Fibroblast of pulmonary artery (primary cell): ENCODE results near the gene TDRD9.

ENCODE experiments used
- DNase-seq: peaks from one replicate; pipeline ENCODE4 v3.0.0-alpha.2; 2010; ENCODE audit warnings: low read depth
- H3K4me3 ChIP-seq: replicated peaks from 2 replicates; pipeline ENCODE4 v1.5.1; 2011; ENCODE audit warnings: low read depth, mild to moderate bottlenecking, control low read depth, low read length, moderate library complexity
- TF ChIP-seq, protein P1 (sequence below): IDR thresholded peaks from 2 replicates; pipeline ENCODE4 v1.5.1; 2011; ENCODE audit warnings: mild to moderate bottlenecking, control low read depth, low read length, inconsistent platforms; ENCODE audit errors: missing control alignments

The TDRD9 gene

DNA sequence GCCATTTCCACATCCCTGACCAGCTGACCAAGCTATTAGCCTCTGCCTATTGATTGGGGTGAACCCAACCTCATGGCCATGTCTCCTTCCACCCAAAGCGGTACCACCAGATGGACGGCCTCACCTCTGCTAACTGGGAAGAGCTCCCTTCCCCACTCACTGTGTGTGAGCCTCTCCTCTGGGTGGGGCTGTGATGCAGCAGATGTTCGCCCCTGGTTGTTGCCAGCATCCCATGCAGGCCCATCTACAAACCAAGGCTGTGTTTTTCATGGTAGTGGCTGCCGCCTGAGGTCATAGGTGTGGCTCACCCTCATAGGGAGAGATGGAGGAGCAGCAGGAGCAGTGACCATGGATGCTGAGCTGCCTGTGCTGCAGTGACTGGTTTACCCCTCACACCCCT lies 61.7 kb downstream of the TDRD9 start:
- no peak for DNase-seq
- TF ChIP-seq, protein P1, sequence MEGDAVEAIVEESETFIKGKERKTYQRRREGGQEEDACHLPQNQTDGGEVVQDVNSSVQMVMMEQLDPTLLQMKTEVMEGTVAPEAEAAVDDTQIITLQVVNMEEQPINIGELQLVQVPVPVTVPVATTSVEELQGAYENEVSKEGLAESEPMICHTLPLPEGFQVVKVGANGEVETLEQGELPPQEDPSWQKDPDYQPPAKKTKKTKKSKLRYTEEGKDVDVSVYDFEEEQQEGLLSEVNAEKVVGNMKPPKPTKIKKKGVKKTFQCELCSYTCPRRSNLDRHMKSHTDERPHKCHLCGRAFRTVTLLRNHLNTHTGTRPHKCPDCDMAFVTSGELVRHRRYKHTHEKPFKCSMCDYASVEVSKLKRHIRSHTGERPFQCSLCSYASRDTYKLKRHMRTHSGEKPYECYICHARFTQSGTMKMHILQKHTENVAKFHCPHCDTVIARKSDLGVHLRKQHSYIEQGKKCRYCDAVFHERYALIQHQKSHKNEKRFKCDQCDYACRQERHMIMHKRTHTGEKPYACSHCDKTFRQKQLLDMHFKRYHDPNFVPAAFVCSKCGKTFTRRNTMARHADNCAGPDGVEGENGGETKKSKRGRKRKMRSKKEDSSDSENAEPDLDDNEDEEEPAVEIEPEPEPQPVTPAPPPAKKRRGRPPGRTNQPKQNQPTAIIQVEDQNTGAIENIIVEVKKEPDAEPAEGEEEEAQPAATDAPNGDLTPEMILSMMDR: no peak
- H3K4me3 ChIP-seq: no peak overlapping the region

DNA sequence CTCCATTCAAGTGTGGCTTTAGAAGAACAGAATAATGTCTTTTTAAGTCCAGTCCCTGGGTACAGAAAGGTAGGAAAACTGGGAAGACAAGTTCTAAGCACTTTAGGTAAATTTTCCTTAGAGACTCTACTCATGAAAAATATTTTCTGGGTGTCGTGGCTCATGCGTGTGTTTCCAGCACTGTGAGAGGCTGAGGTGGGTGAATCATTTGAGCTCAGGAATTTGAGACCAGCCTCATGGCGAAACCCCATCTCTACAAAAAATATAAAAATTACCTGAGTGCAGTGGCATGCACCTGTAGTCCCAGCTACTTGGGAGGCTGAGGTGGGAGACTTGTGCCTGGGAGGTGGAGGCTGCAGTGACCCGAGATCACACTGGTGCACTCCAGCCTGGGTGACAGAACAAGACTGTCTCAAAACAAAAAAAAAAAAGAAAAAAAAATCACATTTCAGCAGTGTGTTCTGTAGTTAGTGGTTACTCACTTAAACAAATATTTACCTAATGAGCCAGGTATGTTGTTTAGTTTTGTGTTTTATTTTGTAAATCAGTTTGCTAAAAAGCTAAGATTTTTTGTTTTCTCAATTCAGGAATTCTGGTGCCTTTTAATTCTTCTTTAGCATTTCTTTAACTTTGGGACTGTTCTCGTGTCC lies 66.4 kb downstream of the TDRD9 start:
- TF ChIP-seq, protein P1: no peak
- H3K4me3 ChIP-seq: no peak overlapping the region
- no peak for DNase-seq

DNA sequence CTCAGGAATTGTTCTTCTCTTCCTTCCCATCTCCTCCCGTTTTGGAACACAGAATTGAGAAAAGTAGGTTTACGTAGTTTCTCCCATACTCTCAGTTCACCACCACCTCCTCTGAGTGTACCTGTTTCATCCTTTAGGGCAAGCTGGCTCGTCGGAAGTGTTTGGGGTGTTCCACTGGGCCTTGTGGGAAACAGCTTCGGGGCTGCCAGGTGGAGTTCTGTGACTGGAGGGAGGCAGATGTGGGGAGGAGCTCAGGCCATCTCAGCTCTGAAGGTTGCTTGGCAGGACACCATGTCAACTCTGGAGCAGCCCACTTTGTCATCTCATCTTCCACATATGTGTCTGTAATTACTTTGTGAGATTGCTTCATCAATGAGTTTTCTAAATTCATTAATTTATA lies 67.6 kb downstream of the TDRD9 start:
- no peak overlapping the region for H3K4me3 ChIP-seq
- TF ChIP-seq, protein P1: no peak
- DNase-seq: no peak

DNA sequence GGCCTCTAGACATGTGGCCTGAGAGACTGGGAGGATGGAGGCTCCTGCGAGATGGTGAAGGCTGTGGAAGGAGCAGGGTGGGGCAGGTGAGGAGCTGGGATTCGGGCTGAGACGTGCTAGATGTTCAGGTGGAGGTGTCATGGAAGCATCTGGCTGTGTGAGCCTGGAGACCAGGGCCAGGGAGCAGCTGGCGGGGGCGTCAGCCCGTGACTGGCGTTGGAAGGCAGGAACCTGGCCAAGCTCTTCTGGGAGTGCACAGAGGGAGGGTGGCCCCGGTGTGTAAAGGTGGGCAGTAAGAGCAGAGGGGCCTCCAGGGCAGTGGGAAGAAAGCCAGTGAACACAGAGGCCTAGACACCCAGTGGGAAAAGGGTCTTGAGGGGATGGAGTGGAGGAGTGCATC lies 69.1 kb downstream of the TDRD9 start:
- no peak for DNase-seq
- H3K4me3 ChIP-seq: no peak overlapping the region
- TF ChIP-seq, protein P1: no peak

DNA sequence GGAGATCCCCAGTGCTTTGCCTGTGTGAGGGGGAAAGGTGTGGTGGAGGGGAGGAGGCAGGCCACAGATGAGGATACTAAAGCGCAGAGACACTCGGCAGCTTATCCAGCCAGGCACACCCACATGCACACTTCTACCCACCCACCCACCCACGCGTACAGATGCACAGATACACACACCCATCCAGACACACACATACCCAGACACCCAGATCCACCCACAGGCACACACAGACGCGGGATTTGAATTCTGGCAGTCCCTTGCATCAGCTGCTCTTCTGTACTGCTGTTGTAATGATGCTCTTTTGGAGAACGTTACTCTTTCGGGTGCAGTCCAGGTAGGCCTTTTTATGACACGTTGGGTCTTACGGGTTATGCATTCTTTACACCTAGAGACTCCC lies 69.8 kb downstream of the TDRD9 start:
- TF ChIP-seq, protein P1: no peak
- H3K4me3 ChIP-seq: no peak overlapping the region
- no peak for DNase-seq

DNA sequence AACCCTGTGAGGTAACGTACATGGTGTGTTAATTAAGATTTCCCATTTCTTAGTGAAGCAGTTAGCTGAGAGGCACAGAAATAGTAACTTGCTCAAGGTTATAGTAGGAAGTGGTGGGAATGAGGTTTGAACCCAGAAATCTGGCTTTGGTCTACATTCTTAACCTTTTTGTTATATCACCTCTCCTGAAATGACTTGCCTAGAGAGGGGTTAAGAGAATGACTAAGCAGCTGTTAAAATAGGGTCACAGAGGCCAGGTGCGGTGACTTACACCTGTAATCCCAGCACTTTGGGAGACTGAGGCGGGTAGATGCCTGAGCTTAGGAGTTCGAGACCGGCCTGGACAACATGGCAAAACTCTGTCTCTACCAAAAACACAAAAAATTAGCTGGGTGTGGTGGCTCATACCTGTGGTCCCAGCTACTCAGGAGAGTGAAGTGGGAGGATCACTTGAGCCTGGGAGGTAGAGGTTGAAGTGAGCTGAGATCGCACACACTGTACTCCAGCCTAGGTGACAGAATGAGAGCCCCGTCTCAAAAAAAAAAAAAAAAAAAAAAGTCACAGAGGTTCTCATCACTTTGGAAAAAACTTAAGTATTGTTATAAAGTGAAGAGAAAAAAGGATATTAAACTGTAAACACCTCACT lies 71.7 kb downstream of the TDRD9 start:
- DNase-seq: no peak
- no peak overlapping the region for H3K4me3 ChIP-seq
- TF ChIP-seq, protein P1: no peak

DNA sequence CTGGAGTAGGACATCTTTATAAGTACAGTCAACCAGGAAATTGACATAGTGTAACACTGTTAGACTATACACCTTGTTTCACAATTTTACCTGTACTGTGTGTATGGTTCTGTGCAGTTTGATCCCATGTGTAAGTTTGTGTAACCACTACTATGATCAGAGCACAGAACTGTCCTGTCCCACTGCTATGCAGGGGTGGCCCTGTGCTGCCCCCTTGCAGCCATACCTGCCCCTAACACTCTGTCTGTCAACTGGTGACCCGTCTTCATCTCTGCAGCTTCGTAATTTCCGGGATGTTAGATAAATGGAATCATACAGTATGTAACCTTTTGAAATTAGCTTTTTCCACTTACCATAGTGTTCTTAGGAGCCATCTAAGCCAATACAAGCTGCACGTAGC lies 72.7 kb downstream of the TDRD9 start:
- DNase-seq: no peak
- TF ChIP-seq, protein P1: no peak
- no peak overlapping the region for H3K4me3 ChIP-seq
